Breast epithelium (tissue), 4 donors: ENCODE measurements around the gene CCDC9. TPM values are rescaled to one million over a fixed set of nuclear protein-coding genes. Genes with fewer than 3 reads are reported as not detected.

Experiments used
- DNase-seq, 2 donors: peaks; one replicate each; pipeline ENCODE4 v3.0.0-alpha.2; 2019; ENCODE audit warnings: low spot score in 2 of 2
- H3K27ac ChIP-seq, 2 donors: fragments of 200-600 bp; sonication (generic) in 1 of 2; one replicate each; pipeline ENCODE4 v1.5.1; 2016 to 2019; ENCODE audit warnings: mild to moderate bottlenecking in 1 of 2
- H3K27me3 ChIP-seq, 2 donors: fragments of 200-600 bp; sonication (generic) in 1 of 2; one replicate each; pipeline versions ENCODE4 v1.5.1 to v1.6.0; 2017 to 2019; ENCODE audit warnings: control low read depth in 1 of 2, mild to moderate bottlenecking in 1 of 2
- H3K36me3 ChIP-seq: fragments of 200-600 bp; one replicate; pipeline ENCODE4 v1.5.1; 2019
- H3K4me1 ChIP-seq, 2 donors: fragments of 200-600 bp; sonication (generic); one replicate each; pipeline ENCODE4 v1.5.1; 2016 to 2019; ENCODE audit warnings: control low read depth in 1 of 2
- H3K4me3 ChIP-seq, 3 donors: fragments of 200-600 bp; sonication (generic); 1 replicate in 2 of 3; 2 replicates in 1 of 3; pipeline ENCODE4 v1.5.1; 2016 to 2019; ENCODE audit warnings: mild to moderate bottlenecking in 3 of 3, moderate library complexity in 2 of 3
- H3K9me3 ChIP-seq, 2 donors: fragments of 200-600 bp; sonication (generic) in 1 of 2; one replicate each; pipeline ENCODE4 v1.5.1; 2016 to 2019; ENCODE audit warnings: control low read depth in 1 of 2
- CTCF ChIP-seq, 3 donors: fragments of 450-650 bp; IDR thresholded peaks; one replicate each; pipeline ENCODE4 v1.5.1; 2016 to 2017; ENCODE audit warnings: antibody characterized with exemption in 3 of 3, mild to moderate bottlenecking in 3 of 3, moderate library complexity in 3 of 3
- POLR2A ChIP-seq: fragments of 450-650 bp; IDR thresholded peaks from one replicate; pipeline ENCODE4 v1.6.1; 2016; ENCODE audit warnings: antibody characterized with exemption, mild to moderate bottlenecking, moderate library complexity
- POLR2AphosphoS5 ChIP-seq, 3 donors: sonication (generic); formaldehyde crosslinking; IDR thresholded peaks; one replicate each; pipeline ENCODE4 v1.6.1; 2017; ENCODE audit warnings: antibody characterized with exemption in 3 of 3
- intact Hi-C: fragments of 100-400 bp; cut with DNase I; formaldehyde crosslinking; loops from one replicate; pipeline ENCODE4 v1.15.1; 2023; ENCODE audit warnings: low total_unique reads
- total RNA-seq, 3 donors: library from RNA; depleted of rRNA; stranded (reverse); fragments of >200 nt; gene quantifications; one replicate each; pipeline ENCODE4 v1.1.0, GENCODE V29; 2016

Gene CCDC9
- total RNA-seq, 3 donors from 2014 or later, result 9.4 to 15.1 (median 14.8) TPM

DNA sequence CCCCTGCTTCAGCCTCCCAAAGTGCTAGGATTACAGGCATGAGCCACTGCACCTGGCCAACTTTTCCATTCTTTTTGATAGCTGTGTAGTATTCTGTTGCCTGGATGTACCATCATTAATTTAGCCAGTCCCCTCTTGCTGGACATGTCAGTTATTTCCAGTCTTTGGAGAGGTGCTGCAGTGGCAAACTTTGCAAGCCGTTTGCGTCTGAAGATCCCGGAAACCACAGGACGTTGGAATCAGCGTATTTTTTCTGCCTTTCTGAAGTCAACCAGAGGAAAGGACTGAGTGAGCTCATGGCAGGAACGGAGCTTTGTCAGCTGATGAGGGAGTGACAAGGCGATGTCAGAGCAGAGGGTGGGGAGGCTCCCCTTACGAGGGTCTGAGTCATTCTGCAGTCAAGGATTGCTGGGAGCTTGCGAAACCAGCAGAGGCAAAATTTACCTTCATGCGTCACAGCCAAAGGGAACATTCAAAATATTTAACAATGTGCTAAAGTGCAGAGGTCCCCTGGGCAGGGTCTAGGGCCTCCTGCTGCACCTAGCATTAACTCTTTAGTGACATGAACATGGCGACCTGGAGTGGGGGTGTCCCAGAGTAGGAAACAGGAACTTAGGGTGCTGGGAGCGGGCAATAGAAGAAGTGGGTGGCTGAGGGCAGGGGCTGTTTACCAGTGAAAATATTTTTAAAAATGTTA, 58.9 kb downstream of the CCDC9 start:
- DNase-seq, result no peak
- Histone ChIP-seq H3K4me3 (no peak overlapping the region), H3K4me1 (no peaks in the 10 kb centered on the region), H3K27me3 (peaks cover 0 to 6% of the 10 kb centered on the region in 2 donors), H3K27ac (no peak overlapping the region), H3K9me3 (no peaks in the 10 kb centered on the region), H3K36me3 (no peaks in the 10 kb centered on the region)
- intact Hi-C loops, result no loop called here
- TF ChIP-seq POLR2A (no peak), CTCF (IDR thresholded peaks at IDR 0.05) (no peak), POLR2AphosphoS5 (IDR thresholded peaks at IDR 0.05) (peak in 2 of 3 donors; percentile 29 to 86)

DNA sequence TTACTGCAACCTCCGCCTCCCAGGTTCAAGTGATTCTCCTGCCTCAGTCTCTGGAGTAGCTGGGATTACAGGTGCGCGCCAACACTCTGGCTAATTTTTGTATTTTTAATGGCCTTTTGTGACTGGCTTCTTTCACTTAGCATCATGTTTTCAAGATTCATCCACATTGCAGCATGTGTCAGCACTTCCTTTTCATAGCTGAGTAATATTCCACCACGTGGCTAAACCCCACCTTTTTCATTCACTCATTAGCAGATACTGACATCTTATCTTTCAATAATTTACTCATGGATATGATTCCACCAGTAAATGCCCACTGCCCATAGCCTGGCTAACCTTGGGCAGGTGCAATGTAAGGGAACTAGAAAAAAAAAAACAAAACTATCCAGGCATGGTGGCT, 60.2 kb downstream of the CCDC9 start:
- H3K27me3 ChIP-seq, result peaks cover 0 to 6% of the 10 kb centered on the region in 2 donors
- H3K27ac ChIP-seq, result no peak overlapping the region
- TF ChIP-seq POLR2A, result no peak
- no peak for TF ChIP-seq POLR2AphosphoS5 (IDR thresholded peaks at IDR 0.05)
- no peak for TF ChIP-seq CTCF (IDR thresholded peaks at IDR 0.05)

DNA sequence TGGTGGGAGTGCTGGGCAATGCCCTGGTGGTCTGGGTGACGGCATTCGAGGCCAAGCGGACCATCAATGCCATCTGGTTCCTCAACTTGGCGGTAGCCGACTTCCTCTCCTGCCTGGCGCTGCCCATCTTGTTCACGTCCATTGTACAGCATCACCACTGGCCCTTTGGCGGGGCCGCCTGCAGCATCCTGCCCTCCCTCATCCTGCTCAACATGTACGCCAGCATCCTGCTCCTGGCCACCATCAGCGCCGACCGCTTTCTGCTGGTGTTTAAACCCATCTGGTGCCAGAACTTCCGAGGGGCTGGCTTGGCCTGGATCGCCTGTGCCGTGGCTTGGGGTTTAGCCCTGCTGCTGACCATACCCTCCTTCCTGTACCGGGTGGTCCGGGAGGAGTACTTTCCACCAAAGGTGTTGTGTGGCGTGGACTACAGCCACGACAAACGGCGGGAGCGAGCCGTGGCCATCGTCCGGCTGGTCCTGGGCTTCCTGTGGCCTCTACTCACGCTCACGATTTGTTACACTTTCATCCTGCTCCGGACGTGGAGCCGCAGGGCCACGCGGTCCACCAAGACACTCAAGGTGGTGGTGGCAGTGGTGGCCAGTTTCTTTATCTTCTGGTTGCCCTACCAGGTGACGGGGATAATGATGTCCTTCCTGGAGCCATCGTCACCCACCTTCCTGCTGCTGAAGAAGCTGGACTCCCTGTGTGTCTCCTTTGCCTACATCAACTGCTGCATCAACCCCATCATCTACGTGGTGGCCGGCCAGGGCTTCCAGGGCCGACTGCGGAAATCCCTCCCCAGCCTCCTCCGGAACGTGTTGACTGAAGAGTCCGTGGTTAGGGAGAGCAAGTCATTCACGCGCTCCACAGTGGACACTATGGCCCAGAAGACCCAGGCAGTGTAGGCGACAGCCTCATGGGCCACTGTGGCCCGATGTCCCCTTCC, 63.9 kb downstream of the CCDC9 start:
- Histone ChIP-seq H3K27ac (no peak overlapping the region), H3K36me3 (no peaks in the 10 kb centered on the region), H3K27me3 (peaks cover 0 to 6% of the 10 kb centered on the region in 2 donors), H3K4me1 (no peaks in the 10 kb centered on the region), H3K4me3 (no peak overlapping the region), H3K9me3 (no peaks in the 10 kb centered on the region)
- TF ChIP-seq CTCF (IDR thresholded peaks at IDR 0.05) (no peak), POLR2A (no peak), POLR2AphosphoS5 (IDR thresholded peaks at IDR 0.05) (no peak)
- intact Hi-C loops, result no loop called here
- no peak for DNase-seq

More for the DNA sequence above, 60.2 kb downstream of the CCDC9 start:
- DNase-seq, result no peak
- Histone ChIP-seq H3K9me3 (no peaks in the 10 kb centered on the region), H3K4me1 (no peaks in the 10 kb centered on the region), H3K4me3 (no peak overlapping the region), H3K36me3 (no peaks in the 10 kb centered on the region)
- intact Hi-C loops, result no loop called here

Other genes with a start within 250 kb of the CCDC9 start
- 1 to 10 TPM in 1 of 3 donors, not detected in 2; 2.5 TPM for gene NPAS1, start 236.7 kb upstream of the CCDC9 start, total RNA-seq
- gene TMEM160, start 207.9 kb upstream of the CCDC9 start, total RNA-seq, result 10 to 100 TPM; 31.1 to 45.7 (median 39.2) TPM
- gene ZC3H4, start 142.7 kb upstream of the CCDC9 start, total RNA-seq, result 10 to 100 TPM; 17.7 to 23.4 (median 19.5) TPM
- gene SAE1, start 125.7 kb upstream of the CCDC9 start, total RNA-seq, result 10 to 100 TPM; 44.6 to 61.4 (median 55.7) TPM
- 1 to 10 TPM; 4.5 to 7.5 (median 6.4) TPM for gene BBC3, start 25.3 kb upstream of the CCDC9 start, total RNA-seq
- 10 to 100 TPM in 1 of 3 donors, 1 to 10 TPM in 2; 5.3 to 10.5 (median 7.2) TPM for gene INAFM1, start 18.4 kb downstream of the CCDC9 start, total RNA-seq
- gene C5AR1, start 53.3 kb downstream of the CCDC9 start, total RNA-seq, result 10 to 100 TPM in 2 of 3 donors, 1 to 10 TPM in 1; 7.5 to 20.0 (median 10.8) TPM
- gene C5AR2, start 75.7 kb downstream of the CCDC9 start, total RNA-seq, result 1 to 10 TPM; 2.9 to 8.8 (median 6.6) TPM
- 10 to 100 TPM in 2 of 3 donors, 1 to 10 TPM in 1; 6.2 to 20.6 (median 20.5) TPM for gene DHX34, start 92.8 kb downstream of the CCDC9 start, total RNA-seq
- gene MEIS3, start 163.0 kb downstream of the CCDC9 start, total RNA-seq, result 10 to 100 TPM; 13.1 to 41.6 (median 17.1) TPM
- under 1 TPM in 2 of 3 donors, not detected in 1; under 0.01 to 0.29 TPM for gene SLC8A2, start 215.4 kb downstream of the CCDC9 start, total RNA-seq
- 1 to 10 TPM; 4.6 to 6.6 (median 6.3) TPM for gene KPTN, start 227.7 kb downstream of the CCDC9 start, total RNA-seq